GM06990 (cell line): ENCODE results near the gene MEOX1.
"Not testable (repeated sequence)": the region's sequence is repeated elsewhere in the genome, so short reads cannot be mapped to it uniquely, and the experiment has no call there.

Source experiments
- DNase-seq: peaks from one replicate; pipeline ENCODE4 v3.0.0-alpha.2; 2011; ENCODE audit not compliant: insufficient read length; ENCODE audit errors: extremely low read depth
- H3K27me3 ChIP-seq: replicated peaks from 2 replicates; pipeline ENCODE4 v1.6.0; 2011; ENCODE audit warnings: low read length; ENCODE audit not compliant: control insufficient read depth, insufficient read depth
- H3K36me3 ChIP-seq: 2 replicates; pipeline ENCODE4 v1.5.1; 2011; ENCODE audit warnings: low read length; ENCODE audit not compliant: control insufficient read depth, insufficient read depth
- H3K4me3 ChIP-seq: replicated peaks from 2 replicates; pipeline ENCODE4 v1.5.1; 2011; ENCODE audit warnings: low read depth, mild to moderate bottlenecking, control low read depth, low read length
- TF ChIP-seq, protein P1 (sequence below): IDR thresholded peaks from 2 replicates; pipeline ENCODE4 v1.5.1; 2011; ENCODE audit warnings: low read length, control low read depth, mild to moderate bottlenecking, inconsistent platforms; ENCODE audit not compliant: insufficient read depth, poor library complexity, severe bottlenecking

Gene MEOX1

DNA sequence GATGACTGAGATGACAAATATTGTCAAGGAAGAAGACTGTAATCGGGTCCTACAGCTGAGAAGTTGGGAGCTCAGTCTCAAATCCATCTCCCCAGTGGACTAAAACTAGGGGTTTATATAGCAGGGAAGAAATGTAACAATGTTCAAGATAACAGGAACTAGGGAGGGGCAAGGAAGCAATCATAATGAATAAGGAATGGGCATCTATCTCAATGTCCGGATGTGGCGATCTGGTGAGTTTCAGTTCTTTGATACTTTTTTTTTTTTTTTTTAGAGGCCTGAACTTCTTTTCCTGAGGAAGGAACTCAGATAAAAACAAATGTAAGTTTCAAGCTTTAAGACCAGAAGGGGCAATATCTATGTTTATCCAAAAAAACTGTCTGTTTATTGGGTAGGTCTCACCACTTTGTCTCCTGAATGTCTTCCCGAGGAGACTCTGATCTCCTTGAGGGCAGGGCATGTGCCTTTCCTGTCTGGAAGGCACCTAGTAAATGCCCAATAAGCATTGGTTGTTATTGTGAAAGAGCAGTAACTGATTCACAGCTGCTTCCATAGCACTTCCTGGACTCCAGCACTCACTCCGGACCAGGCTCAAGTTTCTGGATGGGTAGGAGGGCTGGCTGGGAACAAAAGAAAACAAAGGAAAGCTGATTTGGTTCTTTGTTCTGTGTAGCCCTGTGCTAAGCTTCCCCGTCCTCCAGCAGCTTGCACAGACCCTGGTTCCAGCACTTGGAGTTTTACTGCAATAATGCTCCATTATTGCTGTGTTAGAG is 51.9 kb downstream of the MEOX1 start:
- DNase-seq: no peak
- TF ChIP-seq, protein P1, sequence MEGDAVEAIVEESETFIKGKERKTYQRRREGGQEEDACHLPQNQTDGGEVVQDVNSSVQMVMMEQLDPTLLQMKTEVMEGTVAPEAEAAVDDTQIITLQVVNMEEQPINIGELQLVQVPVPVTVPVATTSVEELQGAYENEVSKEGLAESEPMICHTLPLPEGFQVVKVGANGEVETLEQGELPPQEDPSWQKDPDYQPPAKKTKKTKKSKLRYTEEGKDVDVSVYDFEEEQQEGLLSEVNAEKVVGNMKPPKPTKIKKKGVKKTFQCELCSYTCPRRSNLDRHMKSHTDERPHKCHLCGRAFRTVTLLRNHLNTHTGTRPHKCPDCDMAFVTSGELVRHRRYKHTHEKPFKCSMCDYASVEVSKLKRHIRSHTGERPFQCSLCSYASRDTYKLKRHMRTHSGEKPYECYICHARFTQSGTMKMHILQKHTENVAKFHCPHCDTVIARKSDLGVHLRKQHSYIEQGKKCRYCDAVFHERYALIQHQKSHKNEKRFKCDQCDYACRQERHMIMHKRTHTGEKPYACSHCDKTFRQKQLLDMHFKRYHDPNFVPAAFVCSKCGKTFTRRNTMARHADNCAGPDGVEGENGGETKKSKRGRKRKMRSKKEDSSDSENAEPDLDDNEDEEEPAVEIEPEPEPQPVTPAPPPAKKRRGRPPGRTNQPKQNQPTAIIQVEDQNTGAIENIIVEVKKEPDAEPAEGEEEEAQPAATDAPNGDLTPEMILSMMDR: no peak
- H3K27me3 ChIP-seq: no peaks in the 10 kb centered on the region; the same call in 1 of the 2 replicates
- no peaks in the 10 kb centered on the region for H3K36me3 ChIP-seq
- H3K4me3 ChIP-seq: no peak overlapping the region

DNA sequence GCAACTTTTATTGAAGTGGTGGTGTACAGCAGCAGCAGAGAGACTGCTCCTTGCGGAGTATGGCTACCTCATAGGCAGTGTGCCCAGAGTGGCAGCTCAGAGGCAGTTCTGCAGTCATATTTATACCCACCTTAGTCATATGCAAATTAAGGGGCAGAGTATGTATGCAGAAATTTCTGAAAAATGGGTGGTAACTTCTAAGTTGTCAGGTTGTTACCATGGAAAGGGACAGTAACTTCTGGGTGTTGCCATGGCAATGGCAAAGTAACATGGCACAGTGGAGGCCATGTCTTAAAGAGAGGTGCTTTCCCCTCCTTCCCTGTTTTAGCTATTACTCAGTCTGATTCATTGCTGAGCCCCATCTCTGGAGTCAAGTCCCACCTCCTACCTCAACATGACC is 53.4 kb downstream of the MEOX1 start:
- DNase-seq: no peak
- no peaks in the 10 kb centered on the region for H3K36me3 ChIP-seq
- TF ChIP-seq, protein P1: no peak
- H3K27me3 ChIP-seq: no peaks in the 10 kb centered on the region
- H3K4me3 ChIP-seq: no peak overlapping the region

DNA sequence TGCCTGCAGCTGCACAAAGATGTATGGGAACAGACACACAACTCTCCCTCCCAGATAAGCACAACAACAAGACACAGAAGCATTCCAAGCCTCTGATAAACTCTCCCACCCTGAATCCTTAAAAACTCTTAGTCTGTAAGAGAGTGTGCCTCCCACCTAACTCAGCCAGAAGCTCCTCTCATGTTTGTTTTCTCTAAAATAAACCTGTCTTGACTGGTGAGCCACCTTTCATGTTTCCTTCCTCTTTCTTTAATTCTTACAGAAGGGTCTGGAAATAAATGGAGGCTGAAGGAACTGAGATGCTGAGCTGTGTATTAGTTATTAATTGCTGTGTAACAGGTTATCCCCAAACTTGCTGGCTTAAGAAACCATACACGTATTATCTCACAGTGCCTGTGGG is 57.2 kb downstream of the MEOX1 start:
- H3K36me3 ChIP-seq: no peaks in the 10 kb centered on the region
- no peak for DNase-seq
- TF ChIP-seq, protein P1: no peak
- no peaks in the 10 kb centered on the region for H3K27me3 ChIP-seq
- H3K4me3 ChIP-seq: no peak overlapping the region

DNA sequence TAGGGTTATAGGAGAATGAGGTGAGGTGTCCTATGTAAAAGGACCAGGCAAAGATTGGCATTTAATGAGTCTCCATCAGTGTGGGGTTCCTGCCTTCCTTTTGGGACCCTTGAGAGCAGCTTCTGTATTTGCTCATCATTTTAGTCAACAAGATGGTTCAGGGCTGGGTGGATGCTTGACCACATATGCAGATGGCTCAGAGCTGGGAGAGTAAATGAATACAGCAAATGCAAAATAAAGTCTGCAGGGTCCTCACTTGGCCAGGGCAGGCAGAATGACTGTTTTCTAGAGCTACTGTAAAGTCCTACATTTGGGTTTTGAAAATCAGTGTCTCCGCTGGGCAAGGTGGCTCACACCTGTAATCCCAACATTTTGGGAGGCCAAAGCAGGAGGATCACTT is 58.4 kb downstream of the MEOX1 start:
- Histone ChIP-seq H3K4me3 (no peak overlapping the region), H3K36me3 (no peaks in the 10 kb centered on the region), H3K27me3 (no peaks in the 10 kb centered on the region)
- TF ChIP-seq, protein P1: no peak
- DNase-seq: no peak

DNA sequence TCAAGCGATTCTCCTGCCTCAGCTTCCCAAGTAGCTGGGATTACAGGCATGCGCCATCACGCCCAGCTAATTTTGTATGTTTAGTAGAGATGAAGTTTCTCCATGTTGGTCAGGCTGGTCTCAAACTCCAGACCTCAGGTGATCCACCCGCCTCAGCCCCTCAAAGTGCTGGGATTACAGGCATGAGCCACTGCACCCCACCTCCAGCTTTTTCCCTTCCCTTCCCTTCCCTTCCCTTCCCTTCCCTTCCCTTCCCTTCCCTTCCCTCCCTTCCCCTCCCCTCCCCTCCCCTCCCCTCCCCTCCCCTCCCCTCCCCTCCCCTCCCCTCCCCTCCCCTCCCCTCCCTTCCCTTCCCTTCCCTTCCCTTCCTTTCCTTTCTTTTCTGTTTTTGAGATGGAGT is 59.2 kb downstream of the MEOX1 start:
- not testable (repeated sequence) for H3K36me3 ChIP-seq, H3K27me3 ChIP-seq, DNase-seq, H3K4me3 ChIP-seq

DNA sequence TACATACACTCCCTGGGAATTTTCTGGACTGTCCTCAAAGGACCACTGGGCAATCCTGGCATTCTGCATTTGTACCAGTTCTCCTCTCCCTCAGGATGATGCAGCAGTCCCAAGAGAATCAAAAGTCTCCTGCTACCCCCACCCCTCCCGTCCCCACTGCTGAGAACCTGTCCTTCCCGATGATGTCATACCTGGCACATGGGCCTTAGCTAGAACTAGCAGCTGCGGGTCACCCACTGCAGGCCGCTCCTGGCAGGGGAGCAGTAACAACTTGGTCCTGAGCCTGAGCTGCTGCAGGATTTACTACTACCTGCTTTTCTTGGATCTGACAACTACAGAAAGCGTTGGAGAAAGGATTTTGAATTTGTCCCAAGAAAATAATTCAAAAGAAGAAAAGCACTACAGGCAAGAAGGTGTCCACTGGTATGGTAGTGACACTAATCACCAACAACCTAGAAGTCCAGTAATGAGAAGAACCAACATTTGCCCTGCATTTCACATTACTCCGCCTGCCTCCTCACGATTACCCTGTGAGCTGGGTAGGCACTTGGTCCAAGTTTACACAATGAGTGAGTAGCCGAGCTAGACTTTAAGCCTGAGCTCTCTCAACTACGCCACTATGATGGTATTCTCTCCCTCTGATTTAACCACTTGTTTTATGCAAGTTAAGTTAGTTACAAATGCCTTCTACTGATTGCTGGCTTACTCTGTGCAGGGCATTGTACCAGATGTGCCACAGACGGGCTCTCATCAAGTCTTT is 60.3 kb downstream of the MEOX1 start:
- TF ChIP-seq, protein P1: no peak
- no peaks in the 10 kb centered on the region for H3K27me3 ChIP-seq
- no peaks in the 10 kb centered on the region for H3K36me3 ChIP-seq
- DNase-seq: no peak
- no peak overlapping the region for H3K4me3 ChIP-seq
